ENCODE results near the gene ITSN2.

ITSN2 gene

GRCh38 chr2:24392542-24393059, 32.3 kb upstream of the ITSN2 start:
- Histone ChIP-seq H3K9ac (ENCODE audit: low read length) (no peak overlapping the region), H3K4me3 (ENCODE audit: low read length) (no peak overlapping the region), H3K27me3 (ENCODE audit: control insufficient read depth, insufficient read depth, low read length) (no peaks in the 10 kb centered on the region)

GRCh38 chr2:24385366-24385765, 25.0 kb upstream of the ITSN2 start:
- H3K27me3 ChIP-seq (ENCODE audit: control insufficient read depth, insufficient read depth, low read length): no peaks in the 10 kb centered on the region

More at GRCh38 chr2:24392542-24393059, 32.3 kb upstream of the ITSN2 start:
- Histone ChIP-seq H3K4me1 (ENCODE audit: control insufficient read depth, low read depth, low read length) (no peaks in the 10 kb centered on the region), H3K9me3 (ENCODE audit: control insufficient read depth, low read depth, low read length) (no peaks in the 10 kb centered on the region), H3K36me3 (ENCODE audit: control insufficient read depth, low read depth, low read length) (no peaks in the 10 kb centered on the region), H3K27ac (ENCODE audit: low read length) (no peak overlapping the region)

GRCh38 chr2:24382363-24383073, 22.2 kb upstream of the ITSN2 start:
- H3K27ac ChIP-seq (ENCODE audit: low read length): no peak overlapping the region
- no peak overlapping the region for H3K4me3 ChIP-seq (ENCODE audit: low read length)
- no peaks in the 10 kb centered on the region for H3K9me3 ChIP-seq (ENCODE audit: control insufficient read depth, low read depth, low read length)
- peaks cover 4% of the 10 kb centered on the region for H3K4me1 ChIP-seq (ENCODE audit: control insufficient read depth, low read depth, low read length)
- H3K9ac ChIP-seq (ENCODE audit: low read length): no peak overlapping the region
- no peaks in the 10 kb centered on the region for H3K36me3 ChIP-seq (ENCODE audit: control insufficient read depth, low read depth, low read length)
- H3K27me3 ChIP-seq (ENCODE audit: control insufficient read depth, insufficient read depth, low read length): no peaks in the 10 kb centered on the region

More at GRCh38 chr2:24385366-24385765, 25.0 kb upstream of the ITSN2 start:
- H3K4me1 ChIP-seq (ENCODE audit: control insufficient read depth, low read depth, low read length): peaks cover 4% of the 10 kb centered on the region
- no peak overlapping the region for H3K4me3 ChIP-seq (ENCODE audit: low read length)
- H3K9ac ChIP-seq (ENCODE audit: low read length): no peak overlapping the region
- H3K9me3 ChIP-seq (ENCODE audit: control insufficient read depth, low read depth, low read length): no peaks in the 10 kb centered on the region
- H3K27ac ChIP-seq (ENCODE audit: low read length): no peak overlapping the region
- H3K36me3 ChIP-seq (ENCODE audit: control insufficient read depth, low read depth, low read length): no peaks in the 10 kb centered on the region

- Histone ChIP-seq H3K4me3 (ENCODE audit: low read length) (no peak overlapping the region), H3K9ac (ENCODE audit: low read length) (no peak overlapping the region), H3K4me1 (ENCODE audit: control insufficient read depth, low read depth, low read length) (peaks cover 4% of the 10 kb centered on the region), H3K27me3 (ENCODE audit: control insufficient read depth, insufficient read depth, low read length) (no peaks in the 10 kb centered on the region), H3K36me3 (ENCODE audit: control insufficient read depth, low read depth, low read length) (no peaks in the 10 kb centered on the region), H3K9me3 (ENCODE audit: control insufficient read depth, low read depth, low read length) (no peaks in the 10 kb centered on the region), H3K27ac (ENCODE audit: low read length) (no peak overlapping the region)
Measured at GRCh38 chr2:24380820-24381219, 20.5 kb upstream of the ITSN2 start.

GRCh38 chr2:24375349-24376087, 15.2 kb upstream of the ITSN2 start:
- Histone ChIP-seq H3K9me3 (ENCODE audit: control insufficient read depth, low read depth, low read length) (no peaks in the 10 kb centered on the region), H3K27ac (ENCODE audit: low read length) (no peak overlapping the region), H3K9ac (ENCODE audit: low read length) (no peak overlapping the region), H3K27me3 (ENCODE audit: control insufficient read depth, insufficient read depth, low read length) (no peaks in the 10 kb centered on the region), H3K36me3 (ENCODE audit: control insufficient read depth, low read depth, low read length) (no peaks in the 10 kb centered on the region), H3K4me3 (ENCODE audit: low read length) (no peak overlapping the region), H3K4me1 (ENCODE audit: control insufficient read depth, low read depth, low read length) (no peaks in the 10 kb centered on the region)

GRCh38 chr2:24374301-24374700, 14.0 kb upstream of the ITSN2 start:
- no peaks in the 10 kb centered on the region for H3K9me3 ChIP-seq (ENCODE audit: control insufficient read depth, low read depth, low read length)
- no peak overlapping the region for H3K27ac ChIP-seq (ENCODE audit: low read length)
- H3K4me3 ChIP-seq (ENCODE audit: low read length): no peak overlapping the region
- H3K36me3 ChIP-seq (ENCODE audit: control insufficient read depth, low read depth, low read length): no peaks in the 10 kb centered on the region
- H3K27me3 ChIP-seq (ENCODE audit: control insufficient read depth, insufficient read depth, low read length): no peaks in the 10 kb centered on the region
- no peaks in the 10 kb centered on the region for H3K4me1 ChIP-seq (ENCODE audit: control insufficient read depth, low read depth, low read length)
- H3K9ac ChIP-seq (ENCODE audit: low read length): no peak overlapping the region

- no peaks in the 10 kb centered on the region for H3K36me3 ChIP-seq (ENCODE audit: control insufficient read depth, low read depth, low read length)
- no peak overlapping the region for H3K27ac ChIP-seq (ENCODE audit: low read length)
- no peaks in the 10 kb centered on the region for H3K4me1 ChIP-seq (ENCODE audit: control insufficient read depth, low read depth, low read length)
Measured at GRCh38 chr2:24372033-24372432, 11.7 kb upstream of the ITSN2 start.

GRCh38 chr2:24365826-24366225, 5.5 kb upstream of the ITSN2 start:
- H3K36me3 ChIP-seq (ENCODE audit: control insufficient read depth, low read depth, low read length): no peaks in the 10 kb centered on the region
- no peak overlapping the region for H3K9ac ChIP-seq (ENCODE audit: low read length)
- peaks cover 11% of the 10 kb centered on the region for H3K27me3 ChIP-seq (ENCODE audit: control insufficient read depth, insufficient read depth, low read length)
- H3K4me1 ChIP-seq (ENCODE audit: control insufficient read depth, low read depth, low read length): peaks cover 3% of the 10 kb centered on the region
- H3K27ac ChIP-seq (ENCODE audit: low read length): no peak overlapping the region
- H3K4me3 ChIP-seq (ENCODE audit: low read length): no peak overlapping the region
- no peaks in the 10 kb centered on the region for H3K9me3 ChIP-seq (ENCODE audit: control insufficient read depth, low read depth, low read length)

More at GRCh38 chr2:24372033-24372432, 11.7 kb upstream of the ITSN2 start:
- Histone ChIP-seq H3K9ac (ENCODE audit: low read length) (no peak overlapping the region), H3K9me3 (ENCODE audit: control insufficient read depth, low read depth, low read length) (no peaks in the 10 kb centered on the region), H3K27me3 (ENCODE audit: control insufficient read depth, insufficient read depth, low read length) (no peaks in the 10 kb centered on the region), H3K4me3 (ENCODE audit: low read length) (no peak overlapping the region)

GRCh38 chr2:24365051-24365450, 4.7 kb upstream of the ITSN2 start:
- Histone ChIP-seq H3K27ac (ENCODE audit: low read length) (no peak overlapping the region), H3K36me3 (ENCODE audit: control insufficient read depth, low read depth, low read length) (no peaks in the 10 kb centered on the region), H3K9ac (ENCODE audit: low read length) (no peak overlapping the region), H3K4me1 (ENCODE audit: control insufficient read depth, low read depth, low read length) (peaks cover 5% of the 10 kb centered on the region), H3K4me3 (ENCODE audit: low read length) (no peak overlapping the region), H3K27me3 (ENCODE audit: control insufficient read depth, insufficient read depth, low read length) (peaks cover 13% of the 10 kb centered on the region), H3K9me3 (ENCODE audit: control insufficient read depth, low read depth, low read length) (no peaks in the 10 kb centered on the region)

- no peak overlapping the region for H3K27ac ChIP-seq (ENCODE audit: low read length)
- H3K4me1 ChIP-seq (ENCODE audit: control insufficient read depth, low read depth, low read length): peaks cover 5% of the 10 kb centered on the region
- H3K36me3 ChIP-seq (ENCODE audit: control insufficient read depth, low read depth, low read length): no peaks in the 10 kb centered on the region
- no peaks in the 10 kb centered on the region for H3K9me3 ChIP-seq (ENCODE audit: control insufficient read depth, low read depth, low read length)
- no peak overlapping the region for H3K4me3 ChIP-seq (ENCODE audit: low read length)
- H3K9ac ChIP-seq (ENCODE audit: low read length): no peak overlapping the region
- H3K27me3 ChIP-seq (ENCODE audit: control insufficient read depth, insufficient read depth, low read length): peaks cover 29% of the 10 kb centered on the region
Measured at GRCh38 chr2:24363301-24363700, 3.0 kb upstream of the ITSN2 start.

- Histone ChIP-seq H3K27me3 (ENCODE audit: control insufficient read depth, insufficient read depth, low read length) (peaks cover 32% of the 10 kb centered on the region), H3K9ac (ENCODE audit: low read length) (no peak overlapping the region), H3K36me3 (ENCODE audit: control insufficient read depth, low read depth, low read length) (no peaks in the 10 kb centered on the region), H3K4me3 (ENCODE audit: low read length) (no peak overlapping the region), H3K4me1 (ENCODE audit: control insufficient read depth, low read depth, low read length) (peaks cover 5% of the 10 kb centered on the region), H3K9me3 (ENCODE audit: control insufficient read depth, low read depth, low read length) (no peaks in the 10 kb centered on the region), H3K27ac (ENCODE audit: low read length) (no peak overlapping the region)
Measured at GRCh38 chr2:24362253-24362652, 1.9 kb upstream of the ITSN2 start.

All from iPS-18a (cell line).